Nephron (organoid): Measurements from ENCODE around the gene ZNF536.

ENCODE experiments used
- H3K27ac Mint-ChIP-seq, 3 experiments: 2 replicates each; pipeline ENCODE4 v1.8.0; 2020; ENCODE audit warnings: mixed read lengths in 3 of 3, mild to moderate bottlenecking in 2 of 3, moderate library complexity in 1 of 3
- H3K27me3 Mint-ChIP-seq: 2 replicates; pipeline ENCODE4 v1.8.0; 2021; ENCODE audit warnings: low read depth, mild to moderate bottlenecking, moderate library complexity, mixed read lengths
- H3K36me3 Mint-ChIP-seq: 2 replicates; pipeline ENCODE4 v1.8.0; 2020; ENCODE audit warnings: low read depth, mixed read lengths
- H3K4me1 Mint-ChIP-seq: 2 replicates; pipeline ENCODE4 v1.8.0; 2020; ENCODE audit warnings: mixed read lengths
- H3K4me3 Mint-ChIP-seq, 3 experiments: 2 replicates each; pipeline ENCODE4 v1.8.0; 2020; ENCODE audit warnings: mild to moderate bottlenecking in 3 of 3, mixed read lengths in 3 of 3, moderate library complexity in 2 of 3
- H3K9me3 Mint-ChIP-seq: 2 replicates; pipeline ENCODE4 v1.8.0; 2020; ENCODE audit warnings: mixed read lengths
- TF ChIP-seq, protein P1 (sequence below), 3 experiments: fragments of 200-600 bp; sonication (generic); IDR thresholded peaks; one replicate each; pipeline ENCODE4 v1.5.0; 2021; ENCODE audit warnings: antibody characterized with exemption in 3 of 3; ENCODE audit not compliant: unreplicated experiment in 3 of 3

The ZNF536 gene

DNA sequence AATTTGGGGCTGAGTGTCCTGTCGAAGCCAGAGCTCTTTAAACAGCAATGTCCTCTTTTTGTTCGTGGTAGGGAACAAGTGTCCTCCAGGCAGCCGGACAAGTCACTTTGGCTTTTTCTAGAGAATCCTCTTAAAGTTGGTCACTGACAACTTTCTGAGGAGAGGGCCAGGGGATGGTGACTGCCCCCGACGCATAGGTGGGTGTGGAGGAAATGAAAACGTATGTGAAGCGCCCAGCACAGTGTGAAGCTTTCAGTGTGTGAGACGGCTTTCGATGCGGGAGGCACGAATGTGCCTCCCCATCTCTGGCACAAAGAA is 45.8 kb upstream of the ZNF536 start:
- Mint-ChIP-seq H3K27ac (peak overlapping the region in 2 of 3 experiments; percentile 13 to 85), H3K27me3 (peaks cover 9% of the 10 kb centered on the region), H3K4me3 (no peak overlapping the region), H3K36me3 (no peaks in the 10 kb centered on the region), H3K9me3 (no peaks in the 10 kb centered on the region), H3K4me1 (peaks cover 9% of the 10 kb centered on the region)
- TF ChIP-seq, protein P1, sequence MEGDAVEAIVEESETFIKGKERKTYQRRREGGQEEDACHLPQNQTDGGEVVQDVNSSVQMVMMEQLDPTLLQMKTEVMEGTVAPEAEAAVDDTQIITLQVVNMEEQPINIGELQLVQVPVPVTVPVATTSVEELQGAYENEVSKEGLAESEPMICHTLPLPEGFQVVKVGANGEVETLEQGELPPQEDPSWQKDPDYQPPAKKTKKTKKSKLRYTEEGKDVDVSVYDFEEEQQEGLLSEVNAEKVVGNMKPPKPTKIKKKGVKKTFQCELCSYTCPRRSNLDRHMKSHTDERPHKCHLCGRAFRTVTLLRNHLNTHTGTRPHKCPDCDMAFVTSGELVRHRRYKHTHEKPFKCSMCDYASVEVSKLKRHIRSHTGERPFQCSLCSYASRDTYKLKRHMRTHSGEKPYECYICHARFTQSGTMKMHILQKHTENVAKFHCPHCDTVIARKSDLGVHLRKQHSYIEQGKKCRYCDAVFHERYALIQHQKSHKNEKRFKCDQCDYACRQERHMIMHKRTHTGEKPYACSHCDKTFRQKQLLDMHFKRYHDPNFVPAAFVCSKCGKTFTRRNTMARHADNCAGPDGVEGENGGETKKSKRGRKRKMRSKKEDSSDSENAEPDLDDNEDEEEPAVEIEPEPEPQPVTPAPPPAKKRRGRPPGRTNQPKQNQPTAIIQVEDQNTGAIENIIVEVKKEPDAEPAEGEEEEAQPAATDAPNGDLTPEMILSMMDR (IDR thresholded peaks at IDR 0.05; ENCODE audit: unreplicated experiment in 3 of 3), result no peak

DNA sequence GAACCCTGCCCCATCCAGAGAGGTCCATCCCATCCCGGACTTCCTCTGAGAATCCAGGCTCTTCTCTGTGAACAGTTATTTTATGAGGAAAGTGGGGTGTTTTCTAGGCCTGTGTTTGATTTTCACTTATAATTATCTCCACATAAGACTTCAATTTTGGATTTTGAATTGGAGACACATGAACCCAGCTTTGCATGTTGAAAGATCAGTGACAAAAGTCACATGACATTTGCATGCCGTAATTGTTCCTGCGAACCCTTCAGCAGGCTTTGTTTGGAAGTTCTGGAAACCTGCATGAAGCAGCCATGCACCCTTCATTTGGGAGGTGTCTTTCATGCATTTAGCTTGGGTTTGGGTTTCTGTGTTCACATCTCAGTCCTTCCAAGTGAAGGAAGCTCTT is 44.9 kb upstream of the ZNF536 start:
- TF ChIP-seq, protein P1 (IDR thresholded peaks at IDR 0.05; ENCODE audit: unreplicated experiment in 3 of 3), result no peak
- peaks cover 13% of the 10 kb centered on the region for H3K27me3 Mint-ChIP-seq
- no peak overlapping the region for H3K27ac Mint-ChIP-seq
- peaks cover 9% of the 10 kb centered on the region for H3K4me1 Mint-ChIP-seq
- H3K36me3 Mint-ChIP-seq, result no peaks in the 10 kb centered on the region
- no peaks in the 10 kb centered on the region for H3K9me3 Mint-ChIP-seq
- no peak overlapping the region for H3K4me3 Mint-ChIP-seq

DNA sequence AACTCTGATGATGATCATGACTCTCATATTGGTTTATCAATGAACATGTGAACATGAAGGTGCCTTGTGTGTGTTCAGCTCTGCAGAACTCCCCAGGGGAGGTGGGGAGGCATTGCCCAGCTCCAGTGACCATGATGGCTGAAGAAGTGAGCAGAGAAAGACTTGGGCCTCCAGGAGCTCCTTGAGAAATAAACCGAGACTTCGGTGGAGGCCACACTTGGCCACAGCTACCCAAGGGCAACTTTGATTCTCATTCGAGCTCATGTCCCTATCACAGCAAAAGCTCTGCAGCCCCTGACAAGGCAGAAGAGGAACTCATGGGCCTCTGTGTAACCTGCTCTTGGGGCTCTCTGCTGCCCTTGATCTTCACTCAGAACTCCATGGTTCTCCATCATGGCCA is 44.1 kb upstream of the ZNF536 start:
- Mint-ChIP-seq H3K27me3 (peaks cover 13% of the 10 kb centered on the region), H3K4me3 (no peak overlapping the region), H3K36me3 (no peaks in the 10 kb centered on the region), H3K9me3 (no peaks in the 10 kb centered on the region), H3K27ac (no peak overlapping the region), H3K4me1 (peaks cover 9% of the 10 kb centered on the region)
- TF ChIP-seq, protein P1 (IDR thresholded peaks at IDR 0.05; ENCODE audit: unreplicated experiment in 3 of 3), result no peak

DNA sequence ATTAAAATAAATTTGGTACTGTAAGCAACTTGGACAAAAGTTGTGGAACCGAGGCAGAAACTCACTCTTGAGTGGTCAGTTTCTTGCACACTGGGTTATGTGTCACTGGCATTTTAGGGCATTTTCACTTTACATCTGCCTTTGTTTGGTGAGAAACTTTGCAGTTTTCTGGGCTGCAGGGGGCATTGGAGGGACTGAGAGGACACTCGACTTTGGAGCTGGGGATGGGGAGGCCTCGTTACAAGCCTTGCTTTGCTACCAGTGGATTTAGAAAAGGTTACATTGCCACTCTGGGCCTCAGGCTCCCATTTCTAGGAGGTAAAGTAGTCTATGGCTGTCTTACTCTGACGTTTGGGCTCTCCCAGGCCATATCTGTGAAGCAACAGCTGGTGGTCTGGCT is 41.9 kb upstream of the ZNF536 start:
- Mint-ChIP-seq H3K27ac (no peak overlapping the region), H3K4me3 (no peak overlapping the region), H3K36me3 (no peaks in the 10 kb centered on the region), H3K9me3 (no peaks in the 10 kb centered on the region), H3K4me1 (peaks cover 9% of the 10 kb centered on the region), H3K27me3 (peaks cover 13% of the 10 kb centered on the region)
- TF ChIP-seq, protein P1 (IDR thresholded peaks at IDR 0.05; ENCODE audit: unreplicated experiment in 3 of 3), result no peak

DNA sequence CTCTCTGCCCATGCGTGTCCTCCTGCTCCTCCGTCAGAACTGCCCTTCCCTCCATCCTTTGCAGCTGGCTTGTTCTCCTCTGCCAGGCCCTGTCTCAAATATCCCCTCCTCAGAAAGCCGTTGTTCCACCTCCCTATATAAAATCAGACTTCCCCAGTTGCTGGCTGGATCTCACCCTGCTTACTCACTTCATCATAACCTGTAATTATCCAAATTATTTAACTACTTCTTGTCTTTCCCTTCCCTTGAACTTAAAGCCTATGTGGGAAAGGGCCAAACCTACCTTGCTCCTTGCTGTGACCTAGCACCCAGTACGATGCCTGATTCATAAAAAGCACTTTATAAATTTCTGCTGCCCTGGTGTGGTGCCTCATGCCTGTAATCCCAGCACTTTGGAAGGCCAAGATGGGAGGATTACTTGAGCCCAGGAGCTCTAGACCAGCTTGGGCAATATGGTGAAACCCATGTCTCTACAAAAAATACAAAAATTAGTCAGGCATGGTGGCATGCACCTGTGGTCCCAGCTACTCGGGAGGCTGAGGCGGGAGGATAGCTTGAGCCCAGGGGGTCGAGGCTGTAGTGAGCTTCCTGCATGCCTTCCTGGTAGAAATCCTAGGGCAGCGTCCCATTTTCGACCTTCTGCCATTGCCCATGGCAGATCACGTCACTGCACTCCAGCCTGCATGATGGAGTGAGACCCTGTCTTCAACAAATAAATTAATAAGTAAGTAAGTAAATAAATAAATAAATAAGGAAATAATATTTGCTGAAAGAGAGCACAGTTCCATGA is 39.5 kb upstream of the ZNF536 start:
- no peaks in the 10 kb centered on the region for H3K36me3 Mint-ChIP-seq
- H3K27me3 Mint-ChIP-seq, result peaks cover 13% of the 10 kb centered on the region

More for the DNA sequence above, 39.5 kb upstream of the ZNF536 start:
- TF ChIP-seq, protein P1 (IDR thresholded peaks at IDR 0.05; ENCODE audit: unreplicated experiment in 3 of 3), result no peak
- Mint-ChIP-seq H3K27ac (no peak overlapping the region), H3K4me3 (no peak overlapping the region), H3K9me3 (no peaks in the 10 kb centered on the region), H3K4me1 (no peaks in the 10 kb centered on the region)
